GF-D8 (cell line): Measurements from ENCODE around the gene TRMT112.

ENCODE experiments used
- DNase-seq: peaks from one replicate; lab custom pipeline; 2025; lab: John Stamatoyannopoulos, UW

The TRMT112 gene

GRCh38 chr11:64351136-64351631 is 33.8 kb upstream of the TRMT112 start:
- no peak for DNase-seq

- no peak for DNase-seq
Observed at GRCh38 chr11:64349404-64349803, 32.0 kb upstream of the TRMT112 start.

GRCh38 chr11:64349025-64349387 is 31.6 kb upstream of the TRMT112 start:
- DNase-seq, result no peak

GRCh38 chr11:64348383-64349024 is 31.1 kb upstream of the TRMT112 start:
- no peak for DNase-seq

GRCh38 chr11:64347193-64347867 is 30.0 kb upstream of the TRMT112 start:
- no peak for DNase-seq

- DNase-seq, result no peak
Observed at GRCh38 chr11:64344787-64345186, 27.4 kb upstream of the TRMT112 start.

GRCh38 chr11:64343767-64344559 is 26.6 kb upstream of the TRMT112 start:
- DNase-seq, result no peak

GRCh38 chr11:64342869-64343745 is 25.7 kb upstream of the TRMT112 start:
- DNase-seq, result no peak

GRCh38 chr11:64341851-64342791 is 24.8 kb upstream of the TRMT112 start:
- no peak for DNase-seq

GRCh38 chr11:64341429-64341828 is 24.1 kb upstream of the TRMT112 start:
- DNase-seq, result no peak

- no peak for DNase-seq
Observed at GRCh38 chr11:64340671-64341335, 23.4 kb upstream of the TRMT112 start.

- peak; percentile 65 for DNase-seq
Observed at GRCh38 chr11:64339754-64340408, 22.5 kb upstream of the TRMT112 start, which contains the start of gene CCDC88B. TSS of gene CCDC88B (plus strand) at chr11:64340204. CDS start at chr11:64340267, 63 bp downstream.

- DNase-seq, result no peak
Observed at GRCh38 chr11:64339286-64339685, 21.9 kb upstream of the TRMT112 start.

GRCh38 chr11:64338716-64339115 is 21.4 kb upstream of the TRMT112 start:
- no peak for DNase-seq

- no peak for DNase-seq
Observed at GRCh38 chr11:64337538-64338249, 20.3 kb upstream of the TRMT112 start.

GRCh38 chr11:64334764-64335735 is 17.7 kb upstream of the TRMT112 start:
- DNase-seq, result peak; percentile 82

GRCh38 chr11:64333556-64333955 is 16.2 kb upstream of the TRMT112 start:
- DNase-seq, result no peak
